HG03039 (cell line): ENCODE data around the gene ADAMTSL5.
A peak's percentile ranks its signal among the peaks of the same experiment; 100 is the strongest.

Experiments
- ATAC-seq: cut with Tn5 transposase; IDR thresholded peaks from one replicate; pipeline ENCODE4 v1.9.1; 2021; ENCODE audit warnings: mild to moderate bottlenecking, moderate library complexity; ENCODE audit not compliant: unreplicated experiment

Gene ADAMTSL5

DNA sequence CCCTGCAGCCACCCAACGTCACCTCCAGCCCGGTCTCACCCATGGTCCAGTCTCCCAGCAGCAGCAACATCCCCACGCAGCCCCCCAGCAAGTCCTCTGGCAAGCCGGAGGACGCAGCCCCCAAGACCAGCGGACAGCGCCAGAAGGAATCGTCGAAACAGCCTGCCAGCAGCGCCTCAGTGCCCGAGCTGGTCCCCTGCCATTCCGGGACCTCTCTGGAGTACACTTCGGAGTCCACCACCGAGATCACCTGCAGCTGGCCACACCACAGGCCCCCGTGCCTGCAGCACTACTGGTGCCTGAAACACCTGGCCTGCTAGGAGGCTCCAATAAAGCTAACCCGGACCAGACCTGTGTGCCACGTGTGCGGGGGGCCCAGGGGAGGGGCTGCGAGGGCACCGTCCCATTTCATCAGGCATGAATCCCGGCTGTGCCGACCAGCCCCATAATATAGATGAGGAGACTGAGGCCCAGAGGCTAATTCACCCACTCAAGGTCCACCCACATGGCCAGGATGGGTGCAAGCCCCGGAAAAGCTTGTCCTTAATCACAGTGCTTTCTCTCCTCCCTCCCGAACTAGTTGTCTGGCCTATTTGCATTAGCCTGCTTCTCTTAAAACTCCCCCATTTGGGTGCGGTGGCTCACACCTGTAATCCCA lies 15.1 kb downstream of the ADAMTSL5 start:
- no peak for ATAC-seq

GRCh38 chr19:1496714-1497577 lies 15.9 kb downstream of the ADAMTSL5 start:
- no peak for ATAC-seq

- ATAC-seq: no peak
Observed at GRCh38 chr19:1495799-1496713, 16.8 kb downstream of the ADAMTSL5 start.

DNA sequence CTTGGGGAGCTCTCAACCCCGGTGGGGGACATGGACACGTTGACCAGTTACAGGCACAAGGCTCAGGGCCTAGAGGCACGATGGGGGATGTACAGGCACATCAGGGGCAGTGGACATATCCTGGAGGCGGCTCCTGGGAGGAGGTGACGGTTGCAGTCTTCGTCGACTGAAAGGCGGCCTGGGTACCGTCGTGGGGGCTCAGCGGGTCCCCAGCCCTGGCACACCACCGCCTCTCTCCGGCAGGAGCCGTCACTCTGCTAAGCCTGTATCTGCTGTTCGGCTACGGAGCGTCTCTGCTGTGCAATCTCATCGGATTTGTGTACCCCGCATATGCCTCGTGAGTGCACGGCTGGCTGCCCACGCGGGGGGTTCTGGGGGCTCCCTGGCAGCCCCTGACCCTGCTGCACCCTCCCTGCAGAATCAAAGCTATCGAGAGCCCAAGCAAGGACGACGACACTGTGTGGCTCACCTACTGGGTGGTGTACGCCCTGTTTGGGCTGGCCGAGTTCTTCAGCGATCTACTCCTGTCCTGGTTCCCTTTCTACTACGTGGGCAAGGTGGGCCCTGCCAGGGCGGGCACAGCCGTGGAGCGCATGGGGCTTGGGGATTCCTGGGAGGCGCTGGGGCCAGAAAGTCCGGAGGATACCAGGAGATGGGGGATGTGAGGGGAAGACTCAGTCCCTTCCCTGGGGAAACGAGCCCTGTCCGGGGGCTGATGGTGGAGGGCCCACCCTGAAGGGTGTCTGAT lies 17.6 kb downstream of the ADAMTSL5 start:
- no peak for ATAC-seq

DNA sequence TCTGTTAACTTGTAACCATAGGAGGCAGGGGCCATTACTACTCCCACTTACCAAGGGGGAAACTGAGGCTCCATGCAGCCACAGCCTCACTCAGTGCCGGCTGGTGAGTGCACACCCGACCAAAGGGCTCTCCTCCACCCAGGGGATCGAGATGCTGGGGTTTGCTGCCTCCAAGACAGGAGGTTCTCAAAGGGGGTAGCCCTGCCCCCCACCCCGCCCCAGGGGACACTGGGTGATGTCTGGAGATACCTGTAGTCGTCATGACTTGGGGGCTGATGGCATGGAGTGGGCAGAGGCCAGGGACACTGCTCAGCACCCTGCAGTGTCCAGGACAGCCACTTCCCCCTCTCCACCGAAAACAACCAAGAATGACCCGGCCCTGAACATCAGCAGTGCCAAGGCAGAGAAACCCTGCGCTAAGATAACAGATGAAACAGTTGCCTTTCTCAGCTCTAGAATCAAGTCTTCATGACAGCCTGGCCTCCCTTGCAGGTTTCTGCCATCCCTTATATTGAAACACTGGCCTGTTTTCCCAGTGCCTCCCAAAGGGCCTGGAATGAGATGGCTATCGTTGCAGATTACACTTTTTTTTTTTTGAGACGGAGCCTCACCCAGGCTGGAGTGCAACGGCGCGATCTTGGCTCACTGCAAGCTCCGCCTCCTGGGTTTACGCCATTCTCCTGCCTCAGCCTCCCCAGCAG lies 18.6 kb downstream of the ADAMTSL5 start:
- no peak for ATAC-seq

- no peak for ATAC-seq
Observed at GRCh38 chr19:1492474-1493006, 20.3 kb downstream of the ADAMTSL5 start.

- no peak for ATAC-seq
Observed at GRCh38 chr19:1491849-1492170, 21.0 kb downstream of the ADAMTSL5 start.

DNA sequence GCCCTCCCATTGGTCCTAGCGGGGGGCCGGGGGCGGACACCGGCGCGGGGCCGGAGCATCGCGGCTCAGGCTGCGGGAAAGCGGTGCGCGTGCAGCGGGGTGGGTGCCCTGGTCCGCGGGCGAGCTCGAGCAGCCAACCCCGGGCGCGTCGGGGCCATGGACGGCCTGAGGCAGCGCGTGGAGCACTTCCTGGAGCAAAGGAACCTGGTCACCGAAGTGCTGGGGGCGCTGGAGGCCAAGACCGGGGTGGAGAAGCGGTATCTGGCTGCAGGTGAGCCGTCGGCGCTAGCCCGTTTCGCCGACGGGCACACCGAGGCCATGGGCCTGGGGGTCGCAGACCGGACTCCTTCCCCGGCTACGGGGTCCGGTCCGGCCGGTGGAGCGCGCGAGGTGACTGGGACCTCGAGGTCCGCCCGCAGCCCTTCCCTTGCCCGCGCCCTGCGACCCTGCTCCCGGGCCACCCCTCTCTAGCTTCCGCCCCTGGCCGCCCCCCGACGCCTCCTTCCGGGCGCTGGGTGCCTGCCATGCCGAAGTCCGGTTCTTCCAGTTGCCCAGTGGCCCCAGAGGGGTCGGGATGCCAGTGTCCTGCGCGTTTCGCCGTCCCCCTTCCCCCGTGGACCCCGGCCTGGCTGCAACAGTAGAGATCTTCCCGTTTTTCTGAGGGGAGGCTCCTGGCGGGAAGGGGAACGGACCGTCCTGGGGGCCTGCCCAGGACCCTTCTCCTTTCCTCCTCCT lies 21.5 kb downstream of the ADAMTSL5 start, which contains the start of gene REEP6:
REEP6 (plus strand) TSS at position 68 of the 735 bp plus-strand sequence; CDS start at position 157, 89 bp downstream.
- ATAC-seq: no peak

DNA sequence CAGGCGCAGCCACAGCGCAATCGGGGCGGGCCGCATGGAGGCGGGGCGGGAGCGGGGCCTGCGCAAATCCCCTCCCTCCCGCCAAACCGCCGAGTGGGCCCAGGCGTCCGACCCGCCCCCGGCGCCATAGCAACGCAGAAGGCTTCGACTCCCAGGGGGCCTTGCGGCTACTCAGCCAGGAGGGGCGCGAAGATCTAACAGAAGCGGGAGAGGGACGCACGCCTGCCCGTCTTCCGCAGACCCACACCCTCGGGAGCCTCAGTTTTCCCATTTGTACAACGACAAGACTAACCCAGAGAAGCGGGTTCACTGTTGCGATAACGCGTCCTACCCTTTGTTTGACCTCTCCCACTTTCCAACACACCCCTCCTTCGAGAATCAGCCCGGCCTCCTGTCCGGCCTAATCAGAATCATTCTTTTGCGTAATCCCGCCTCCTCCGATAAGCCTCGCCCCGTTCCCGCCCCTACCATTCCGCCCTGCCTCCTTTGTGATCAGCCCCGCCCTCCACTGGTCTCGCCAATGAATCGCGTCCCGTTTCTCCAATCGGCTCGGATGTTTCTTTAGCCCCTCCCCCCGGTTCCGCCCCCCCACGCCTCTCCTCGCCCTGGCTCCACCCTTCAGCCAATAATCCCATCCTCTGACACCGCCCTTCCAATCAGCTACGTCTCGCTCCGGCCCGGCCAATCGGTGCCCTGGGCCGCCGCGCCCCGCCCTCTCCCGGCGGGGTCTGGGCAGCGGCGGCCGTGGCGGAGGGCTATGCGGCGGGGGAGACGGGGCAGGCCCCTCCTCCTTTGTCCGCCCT lies 22.3 kb downstream of the ADAMTSL5 start, which contains the start of gene PCSK4:
PCSK4 (minus strand) TSS at position 40 of the 803 bp plus-strand sequence; CDS start at position 36, 4 bp downstream.
- peak; percentile 73 for ATAC-seq

- no peak for ATAC-seq
Observed at GRCh38 chr19:1489463-1490310, 23.1 kb downstream of the ADAMTSL5 start.

- no peak for ATAC-seq
Observed at GRCh38 chr19:1488282-1488601, 24.6 kb downstream of the ADAMTSL5 start.

- no peak for ATAC-seq
Observed at GRCh38 chr19:1487576-1488281, 25.1 kb downstream of the ADAMTSL5 start.

DNA sequence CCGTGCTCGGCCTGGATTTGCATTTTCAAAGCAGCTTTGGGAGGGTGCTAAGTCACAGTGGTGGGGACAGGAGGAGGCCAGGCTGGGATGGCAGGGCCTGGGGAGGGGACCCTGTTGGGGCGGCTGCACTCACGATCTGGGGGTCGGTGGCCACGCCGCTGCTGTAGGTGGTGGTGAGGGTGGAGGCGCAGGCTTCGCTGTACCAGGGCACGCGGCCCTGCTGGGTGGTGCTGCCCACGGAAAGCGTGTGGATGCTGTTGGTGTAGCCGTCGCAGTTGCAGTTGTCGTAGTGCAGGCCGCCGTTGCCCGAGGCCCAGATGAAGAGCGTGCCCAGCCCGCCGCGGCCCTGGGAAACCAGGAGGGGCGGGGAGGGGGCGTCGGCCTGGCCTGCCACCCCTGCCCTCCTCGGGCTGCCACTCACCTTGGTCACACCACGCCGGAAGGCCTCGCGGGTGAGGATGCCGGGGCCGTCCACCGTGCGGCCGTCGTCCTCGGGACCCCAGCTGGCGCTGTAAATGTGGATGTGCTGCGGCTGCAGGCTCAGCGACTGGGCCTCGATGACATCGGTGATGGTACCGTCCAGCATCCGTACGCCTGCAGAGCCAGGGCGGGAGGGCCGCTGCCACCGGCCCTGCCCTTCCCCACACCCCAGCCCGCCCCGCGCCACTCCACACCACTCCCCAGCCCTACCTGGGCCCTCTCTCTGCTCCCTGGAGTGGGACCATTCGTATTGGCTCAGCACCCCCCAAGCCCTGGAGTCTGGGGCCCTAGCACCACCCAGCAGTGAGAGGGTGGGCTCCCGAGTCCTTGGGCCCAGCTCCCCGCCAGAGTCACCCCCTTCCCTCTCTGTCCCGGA lies 25.9 kb downstream of the ADAMTSL5 start:
- no peak for ATAC-seq

GRCh38 chr19:1483979-1484428 lies 28.8 kb downstream of the ADAMTSL5 start:
- no peak for ATAC-seq

GRCh38 chr19:1483131-1483978 lies 29.5 kb downstream of the ADAMTSL5 start:
- no peak for ATAC-seq
